ENCODE results near the gene FBXO9. TPM values are rescaled to one million over a fixed set of nuclear protein-coding genes. Genes with fewer than 3 reads are reported as not detected.

Gene FBXO9
- total and polyA plus RNA-seq, 2 of the 8 experiments (the other 6 are each of a cell fraction or from before 2014, with no cell fraction given): 41.3 to 50.9 TPM

DNA sequence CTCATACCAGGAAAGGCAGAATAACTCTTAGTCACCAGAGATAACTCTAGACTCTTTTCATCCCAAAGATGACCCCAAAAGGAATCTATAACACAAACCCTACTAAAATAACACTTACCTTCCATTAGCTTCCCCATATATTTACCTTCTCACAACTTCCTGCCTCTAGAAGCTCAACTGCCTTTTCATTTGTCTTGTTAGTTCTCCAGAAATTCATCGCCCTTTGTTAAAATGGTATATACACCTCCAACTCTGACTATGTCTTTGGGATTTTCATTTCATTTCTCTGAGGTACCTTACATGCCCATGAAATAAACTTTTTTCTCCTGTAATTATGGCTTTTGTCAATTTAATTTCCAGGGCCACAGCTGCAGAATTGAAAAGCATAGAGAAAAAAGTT is 49.9 kb downstream of the FBXO9 start (continued):
- no peak for TF ChIP-seq EGR1 (IDR thresholded peaks at IDR 0.05; ENCODE audit: borderline replicate concordance, low read depth, low read length)
- no peak for TF ChIP-seq SIN3A (conservative IDR thresholded peaks at IDR 0.05 in 1 of 2, IDR thresholded peaks at IDR 0.05 in 1 of 2; ENCODE audit: low read depth in 1 of 2, low read length in 2 of 2)
